ENCODE measurements around the gene DCBLD2.

DNA sequence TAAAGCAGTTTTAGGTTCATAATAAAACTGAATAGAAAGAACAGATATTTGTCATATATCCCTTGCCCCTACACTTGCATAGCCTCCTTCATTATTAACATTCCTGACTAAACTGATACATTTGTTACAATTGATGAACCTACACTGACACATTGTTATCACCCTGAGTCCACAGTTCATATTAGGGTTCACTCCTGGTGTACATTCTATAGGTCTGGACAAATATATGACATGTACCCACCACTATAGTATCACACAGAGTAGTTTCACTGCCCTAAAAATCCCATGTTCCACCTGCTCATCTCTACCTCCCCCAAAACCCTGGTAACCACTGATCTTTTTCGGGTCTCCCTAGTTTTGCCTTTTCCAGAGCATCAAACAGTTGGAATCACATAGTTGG lies 13.8 kb downstream of the DCBLD2 start:
- TF ChIP-seq POLR2A (IDR thresholded peaks at IDR 0.05) = no peak
- no peak for TF ChIP-seq CTCF (IDR thresholded peaks at IDR 0.05)

Measured in heart left ventricle (tissue), 13 donors.